GM19043 (cell line): ENCODE data around the gene MRPS9.

Experiments used
- ATAC-seq: cut with Tn5 transposase; IDR thresholded peaks from one replicate; pipeline ENCODE4 v1.9.1; 2021; ENCODE audit warnings: low read depth; ENCODE audit not compliant: unreplicated experiment

Gene MRPS9

DNA sequence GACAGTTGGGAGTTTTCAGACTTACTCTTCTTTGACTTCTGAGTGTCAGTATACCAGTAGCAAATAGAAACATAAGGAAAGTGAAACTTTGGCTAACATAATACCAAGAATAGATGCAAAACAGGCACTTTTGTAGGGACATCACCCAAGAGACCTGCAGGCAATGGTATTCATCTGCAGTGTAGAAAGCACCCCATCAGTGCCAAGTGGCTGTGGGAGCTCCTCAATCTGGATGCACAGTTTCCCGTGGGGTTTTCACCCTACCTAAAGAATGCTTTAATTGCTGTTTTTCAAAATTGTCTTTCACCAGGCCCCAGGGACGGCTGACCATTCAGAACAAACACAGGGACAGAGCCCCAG is 107.1 kb downstream of the MRPS9 start:
- ATAC-seq = no peak

GRCh38 chr2:105149272-105149671 is 111.4 kb downstream of the MRPS9 start:
- ATAC-seq = no peak
